Dermis blood vessel endothelial cell (primary cell): ENCODE data around the gene METTL2A. TPM values are rescaled to one million over a fixed set of nuclear protein-coding genes. Genes with fewer than 3 reads are reported as not detected.
"Not testable (repeated sequence)": the region's sequence is repeated elsewhere in the genome, so short reads cannot be mapped to it uniquely, and the experiment has no call there.

Experiments
- DNase-seq: peaks from one replicate; pipeline ENCODE4 v3.0.0; 2010
- total RNA-seq: library from RNA; depleted of rRNA; stranded (reverse); fragments of >200 nt; gene quantifications from 2 replicates; pipeline ENCODE4 v1.2.3, GENCODE V29; 2014

METTL2A gene
- total RNA-seq, 1 donor from 2014 or later: 18.7 TPM

DNA sequence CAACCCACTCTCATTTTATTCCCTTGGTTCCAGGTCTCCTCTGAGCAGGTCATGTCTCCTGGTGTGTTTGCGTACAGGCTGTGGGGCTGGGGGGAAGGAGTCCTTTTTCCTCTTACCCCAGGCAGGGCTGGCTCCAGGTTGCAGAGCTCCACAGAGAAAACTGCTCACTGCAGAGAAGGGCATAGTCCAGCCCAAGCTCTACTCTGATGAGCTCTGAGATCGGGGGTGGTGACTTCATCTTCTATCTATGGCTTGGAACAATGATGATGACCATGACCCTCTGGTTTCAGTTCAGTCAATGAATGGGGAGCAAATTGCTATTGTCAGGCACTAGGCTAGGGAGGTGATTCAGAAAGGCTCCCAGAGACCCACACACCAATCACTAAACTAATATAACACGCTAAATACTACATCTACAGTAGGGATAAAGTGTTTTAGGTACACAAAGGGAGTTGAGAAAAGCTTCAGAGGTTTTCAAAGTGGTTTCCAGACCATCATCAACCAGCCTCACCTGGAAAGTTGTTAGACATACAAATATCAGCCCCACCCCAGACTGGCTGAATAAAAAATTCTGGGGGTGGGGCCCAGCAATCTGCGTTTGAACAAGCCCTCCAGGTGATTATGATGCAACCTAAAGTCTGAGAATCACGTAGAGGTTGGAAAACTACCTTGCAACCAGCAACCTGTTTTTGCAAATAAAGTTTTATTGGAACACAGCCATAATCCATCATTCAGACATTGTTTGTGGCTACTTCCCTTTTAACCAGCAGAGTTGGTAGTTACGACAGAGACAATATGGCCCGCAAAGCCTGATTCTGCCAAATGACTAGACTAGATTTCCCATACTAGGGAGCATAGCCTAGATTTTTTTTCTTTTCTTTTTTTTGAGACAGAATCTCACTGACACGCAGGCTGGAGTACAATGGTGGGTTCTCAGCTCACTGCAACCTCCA lies 49.6 kb downstream of the METTL2A start:
- DNase-seq: peak; percentile 30

DNA sequence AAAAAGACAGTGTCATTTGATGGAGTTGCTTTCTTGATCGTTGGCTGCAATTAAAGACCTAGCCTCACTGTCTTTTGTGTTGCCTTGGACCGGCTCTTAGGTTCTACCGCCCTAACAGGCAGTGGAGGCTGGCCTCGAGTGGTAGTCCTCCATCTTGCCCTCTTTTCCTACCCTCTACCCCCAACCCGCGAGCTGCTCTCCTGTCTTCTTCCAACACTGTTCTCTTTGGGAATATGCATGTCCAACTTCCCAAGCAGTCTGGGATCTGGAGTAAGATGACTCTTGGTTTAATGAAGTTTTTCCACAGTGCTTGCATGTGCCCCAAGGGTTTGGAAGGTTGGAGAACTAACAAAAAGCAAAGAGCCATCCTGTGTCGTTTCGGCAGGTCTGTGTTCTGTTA lies 53.4 kb downstream of the METTL2A start:
- not testable (repeated sequence) for DNase-seq

DNA sequence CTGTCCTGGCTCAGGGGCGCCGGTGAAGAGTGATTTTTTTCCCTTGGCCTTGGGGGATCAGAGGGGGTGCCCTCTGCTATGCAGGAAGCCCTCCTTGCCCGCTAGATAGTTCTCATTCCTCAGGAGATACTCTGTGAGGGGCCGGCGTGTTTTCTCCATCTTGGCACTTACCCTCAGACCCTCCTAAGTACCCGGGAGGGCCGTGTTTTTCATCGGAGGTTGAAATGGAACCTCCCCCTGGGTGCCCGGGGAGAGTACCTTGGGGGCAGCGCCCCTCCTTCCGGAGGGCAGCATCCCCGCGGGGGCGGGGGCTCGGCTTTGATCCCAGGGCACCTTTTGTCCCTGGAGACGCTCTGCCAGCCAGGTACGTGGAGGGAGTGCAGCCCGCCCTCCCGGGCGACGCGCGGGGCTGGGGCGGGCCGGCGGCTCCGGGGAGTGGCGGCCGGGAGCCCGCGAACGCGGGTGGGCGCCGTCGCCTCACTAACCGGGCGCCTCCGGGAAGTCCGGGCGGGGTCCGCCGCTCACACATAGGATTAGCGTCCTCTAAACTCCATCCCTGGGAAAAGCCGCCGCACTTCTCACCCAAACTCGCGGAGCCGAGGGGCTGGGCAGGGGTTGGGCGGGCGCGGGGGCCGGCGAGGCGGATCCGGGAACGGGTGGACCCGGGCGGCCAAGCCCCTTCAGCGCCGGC lies 54.2 kb downstream of the METTL2A start:
- DNase-seq: peak; percentile 18

DNA sequence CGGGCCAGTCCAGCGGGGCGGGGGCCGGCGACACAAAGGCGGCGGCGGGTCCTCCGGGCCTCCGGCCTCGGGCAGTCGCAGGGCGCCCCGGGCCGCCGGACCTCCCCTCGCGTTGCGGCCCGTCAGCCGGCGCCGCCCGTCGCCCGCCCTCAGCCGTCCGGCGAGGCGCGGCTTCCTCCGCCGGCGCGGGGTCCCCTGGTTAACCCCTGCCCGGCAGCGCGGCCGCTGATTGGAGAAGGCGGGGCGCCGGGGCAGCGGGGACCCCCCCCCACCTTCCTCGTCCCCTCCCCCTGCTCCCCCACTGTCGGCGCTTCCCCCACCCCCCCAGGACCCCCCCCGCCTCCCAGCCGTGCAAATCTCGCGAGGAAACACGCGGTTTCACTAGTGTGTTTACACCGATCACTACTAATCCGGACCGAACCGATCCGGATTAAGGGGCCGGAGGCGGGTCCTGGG lies 54.8 kb downstream of the METTL2A start, which contains the start of gene TLK2:
Gene TLK2 (plus strand): TSS at position 402 of the 456 bp plus-strand sequence. CDS start 2,301 bp downstream, outside the sequence.
- peak; percentile 85 for DNase-seq

DNA sequence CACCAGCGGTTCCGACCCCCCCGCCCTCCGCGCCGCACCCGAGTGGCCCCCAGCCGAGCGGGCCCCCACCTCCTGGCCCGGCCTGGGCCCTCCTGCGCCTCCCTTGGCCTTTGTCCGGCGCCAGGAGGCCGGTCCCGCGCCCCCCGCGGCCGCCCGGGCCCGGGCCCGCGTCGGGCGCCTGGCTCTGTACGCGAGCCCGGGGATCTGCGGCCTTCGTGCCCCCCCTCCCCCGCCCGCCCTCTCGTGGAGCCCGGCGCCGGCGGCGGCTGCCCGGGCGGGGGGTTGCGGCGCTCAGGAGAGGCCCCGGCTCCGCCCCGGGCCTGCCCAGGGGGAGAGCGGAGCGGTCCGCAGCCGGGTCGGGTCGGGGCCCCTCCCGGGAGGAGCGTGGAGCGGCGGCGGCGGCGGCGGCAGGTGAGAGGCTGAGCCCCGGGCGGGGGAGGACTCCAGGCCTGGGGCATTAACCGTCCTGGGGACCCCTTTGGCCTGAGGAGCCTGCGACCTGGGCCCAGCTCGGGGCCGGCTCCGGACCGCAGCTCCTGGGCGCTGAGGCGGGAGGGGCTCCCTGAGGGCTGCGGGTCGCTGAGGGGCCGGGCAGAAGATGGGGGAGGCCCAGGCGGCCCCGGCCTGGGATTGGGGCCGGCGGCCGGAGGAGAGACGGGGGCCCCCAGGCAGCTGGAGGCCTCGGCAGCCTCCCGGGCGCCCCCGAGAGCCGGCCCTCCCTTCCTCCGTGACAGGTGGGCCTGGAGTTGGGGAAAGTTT lies 55.4 kb downstream of the METTL2A start:
- peak; percentile 17 for DNase-seq

DNA sequence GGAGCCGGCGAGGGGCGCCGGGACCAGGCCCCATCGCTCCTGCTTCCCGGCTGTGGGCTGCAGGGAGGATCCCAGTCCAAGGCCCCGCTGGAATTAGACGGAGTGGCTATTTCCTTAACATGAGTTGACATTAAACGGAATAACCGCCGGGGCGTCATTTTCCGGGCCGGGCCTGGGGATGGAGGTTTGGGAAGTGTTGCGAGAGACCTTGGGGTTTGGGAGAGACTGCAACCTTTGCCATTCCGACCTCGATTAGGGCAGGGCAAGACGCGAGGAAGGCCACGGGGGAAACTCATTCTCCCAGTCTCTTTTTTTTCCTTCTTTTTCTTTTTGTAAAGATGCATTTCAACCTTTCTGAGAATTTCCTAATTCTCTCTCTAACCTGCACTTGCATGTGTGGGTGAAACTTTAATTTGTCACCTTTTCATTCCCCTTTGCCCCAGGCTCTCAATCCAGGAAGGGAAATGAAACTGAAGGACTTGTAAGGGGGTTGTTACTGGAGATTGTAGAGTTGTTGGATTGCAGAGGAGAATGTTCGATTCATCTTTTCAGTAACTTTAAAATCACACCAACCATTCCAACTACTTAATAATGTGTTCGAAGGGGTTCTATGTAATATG lies 56.1 kb downstream of the METTL2A start:
- DNase-seq: peak; percentile 22

DNA sequence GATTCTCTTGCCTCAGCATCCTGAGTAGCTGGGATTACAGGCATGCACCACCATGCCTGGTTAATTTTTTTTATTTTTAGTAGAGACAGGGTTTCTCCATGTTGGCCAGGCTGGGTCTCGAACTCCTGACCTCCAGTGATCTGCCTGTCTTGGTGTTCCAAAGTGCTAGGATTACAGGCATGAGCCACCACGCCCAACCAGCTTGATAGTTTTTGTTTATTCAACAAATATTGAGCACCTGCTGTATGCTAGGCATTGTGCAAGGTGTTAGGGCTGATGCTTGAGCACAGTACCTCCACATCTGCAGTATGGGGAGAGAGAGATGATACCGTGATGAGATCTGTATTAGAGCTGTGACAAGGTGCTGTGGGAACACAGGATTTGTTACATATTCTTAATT lies 58.9 kb downstream of the METTL2A start:
- not testable (repeated sequence) for DNase-seq

DNA sequence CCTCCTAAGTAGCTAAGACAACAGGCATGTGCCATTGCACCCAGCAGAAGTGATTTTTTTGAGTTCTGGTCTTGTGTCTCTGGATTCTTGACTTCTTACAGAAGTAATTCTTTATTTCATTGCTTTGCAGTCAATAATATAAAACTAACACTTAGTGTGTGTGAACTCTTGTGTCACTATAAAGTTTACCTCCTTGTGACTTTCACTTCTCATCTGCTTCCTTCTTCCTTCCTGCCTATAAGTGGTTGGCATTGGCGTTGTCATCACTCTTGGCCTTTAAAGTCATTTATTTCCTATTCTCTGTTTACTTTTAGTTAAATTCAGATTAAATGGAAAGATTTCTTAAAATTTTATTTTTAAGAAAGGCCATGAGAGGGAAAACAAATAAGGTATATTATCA lies 67.3 kb downstream of the METTL2A start:
- peak; percentile 12 for DNase-seq

DNA sequence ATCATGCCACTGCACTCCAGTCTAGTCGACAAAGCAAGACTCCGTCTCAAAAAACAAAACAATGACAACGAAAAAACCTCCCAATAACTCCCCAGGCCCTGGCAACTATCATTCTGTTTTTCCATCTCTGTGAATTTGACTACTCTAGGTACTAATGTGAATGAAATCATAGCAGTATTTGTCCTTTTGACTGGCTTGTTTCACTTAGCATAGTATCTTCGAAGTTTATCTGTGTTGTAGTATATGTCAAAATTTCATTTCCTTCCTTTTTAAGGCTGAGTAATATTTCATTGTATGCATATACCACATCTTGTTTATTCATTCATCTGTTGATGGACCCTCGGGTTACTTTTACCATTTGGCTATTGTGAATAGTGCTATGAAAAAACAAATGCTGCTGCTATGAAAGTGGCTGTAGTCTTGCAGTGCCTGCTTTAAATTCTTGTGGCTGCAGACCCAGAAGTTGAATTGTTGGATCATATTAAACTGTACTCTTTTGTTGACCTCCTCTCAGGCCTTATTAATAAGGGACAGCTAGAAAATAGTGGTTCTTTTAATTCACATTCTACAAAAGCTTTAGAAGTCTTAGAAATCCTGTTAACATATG lies 69.5 kb downstream of the METTL2A start:
- not testable (repeated sequence) for DNase-seq

DNA sequence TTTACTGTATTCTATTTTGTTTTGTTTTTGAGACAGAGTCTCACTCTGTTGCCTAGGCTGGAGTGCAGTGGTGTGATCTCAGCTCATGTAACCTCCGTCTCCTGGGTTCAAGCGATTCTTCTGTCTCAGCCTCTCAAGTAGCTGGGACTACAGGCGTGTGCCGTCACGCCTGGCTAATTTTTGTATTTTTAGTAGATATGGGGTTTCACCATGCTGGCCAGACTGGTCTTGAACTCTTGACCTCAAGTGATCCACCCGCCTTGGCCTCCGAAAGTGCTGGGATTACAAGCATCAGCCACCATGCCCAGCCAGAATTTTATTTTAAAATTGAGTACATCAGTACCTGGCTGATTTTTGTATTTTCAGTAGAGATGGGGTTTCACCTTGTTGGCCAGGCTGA lies 70.4 kb downstream of the METTL2A start:
- not testable (repeated sequence) for DNase-seq

DNA sequence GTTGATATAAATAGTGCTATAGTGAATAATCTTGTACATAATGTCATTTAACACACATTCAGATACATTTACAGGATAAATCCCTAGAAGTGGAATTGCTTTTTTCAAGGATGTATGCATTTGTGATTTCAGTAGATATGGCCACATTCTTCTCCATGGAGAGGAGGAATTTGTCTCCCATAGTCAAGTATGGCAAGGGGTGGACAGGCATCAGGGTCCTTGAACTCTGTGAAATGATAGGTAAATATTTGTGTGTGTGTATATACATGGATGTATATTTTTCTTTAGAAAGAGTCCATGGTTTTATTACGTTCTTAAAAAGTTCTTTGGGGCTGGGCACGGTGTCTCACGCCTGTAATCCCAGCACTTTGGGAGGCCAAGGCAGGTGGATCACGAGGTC lies 72.6 kb downstream of the METTL2A start:
- DNase-seq: not testable (repeated sequence)

DNA sequence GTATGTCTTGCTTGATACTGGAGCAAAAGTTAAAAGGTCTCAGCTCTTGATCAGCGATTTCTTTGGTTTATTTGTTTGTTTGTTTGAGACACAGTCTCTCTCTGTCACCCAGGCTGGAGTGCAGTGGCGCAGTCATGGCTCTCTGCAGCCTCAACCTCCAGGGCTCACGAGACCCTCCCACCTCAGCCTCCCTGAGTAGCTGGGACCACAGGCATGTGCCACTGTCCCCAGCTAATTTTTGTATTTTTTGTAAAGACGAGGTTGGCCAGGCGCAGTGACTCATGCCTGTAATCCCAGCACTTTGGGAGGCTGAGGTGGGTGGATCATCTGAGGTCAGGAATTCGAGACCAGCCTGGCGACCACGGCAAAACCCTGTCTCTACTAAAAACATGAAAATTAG lies 75.1 kb downstream of the METTL2A start:
- DNase-seq: not testable (repeated sequence)

Other genes with a start within 250 kb of the METTL2A start
- not detected in 2 replicates for gene EFCAB3, start 43.3 kb upstream of the METTL2A start, total RNA-seq
- 54.3 and 74.3 TPM in 2 replicates for gene TLK2, start 54.9 kb downstream of the METTL2A start, total RNA-seq
- 10.8 and 10.9 TPM in 2 replicates for gene MRC2, start 203.8 kb downstream of the METTL2A start, total RNA-seq